ENCODE data around the gene UGT2B7. TPM values are rescaled to one million over a fixed set of nuclear protein-coding genes. Genes with fewer than 3 reads are reported as not detected.

The UGT2B7 gene
- total and polyA plus RNA-seq, 11 donors: not detected

DNA sequence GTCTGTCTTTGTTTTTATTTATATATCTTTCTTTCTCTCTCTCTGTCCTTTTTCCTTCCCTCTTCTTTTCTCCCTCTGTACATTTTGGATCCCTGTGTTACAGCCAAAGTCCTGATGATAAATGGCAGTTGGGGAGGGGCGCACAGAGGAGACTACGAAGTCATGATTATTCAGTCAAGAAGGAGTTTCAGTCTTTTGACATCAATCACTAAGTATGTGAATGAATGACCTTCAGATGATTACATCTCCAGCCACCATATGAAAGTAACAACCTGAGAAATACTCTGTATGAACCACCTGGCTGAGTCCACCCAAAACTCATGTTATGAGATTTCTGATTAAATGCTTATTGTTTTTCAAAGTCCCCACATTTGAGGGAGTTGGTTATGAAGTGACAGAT, 45.0 kb downstream of the UGT2B7 start:
- TF ChIP-seq, protein P1, sequence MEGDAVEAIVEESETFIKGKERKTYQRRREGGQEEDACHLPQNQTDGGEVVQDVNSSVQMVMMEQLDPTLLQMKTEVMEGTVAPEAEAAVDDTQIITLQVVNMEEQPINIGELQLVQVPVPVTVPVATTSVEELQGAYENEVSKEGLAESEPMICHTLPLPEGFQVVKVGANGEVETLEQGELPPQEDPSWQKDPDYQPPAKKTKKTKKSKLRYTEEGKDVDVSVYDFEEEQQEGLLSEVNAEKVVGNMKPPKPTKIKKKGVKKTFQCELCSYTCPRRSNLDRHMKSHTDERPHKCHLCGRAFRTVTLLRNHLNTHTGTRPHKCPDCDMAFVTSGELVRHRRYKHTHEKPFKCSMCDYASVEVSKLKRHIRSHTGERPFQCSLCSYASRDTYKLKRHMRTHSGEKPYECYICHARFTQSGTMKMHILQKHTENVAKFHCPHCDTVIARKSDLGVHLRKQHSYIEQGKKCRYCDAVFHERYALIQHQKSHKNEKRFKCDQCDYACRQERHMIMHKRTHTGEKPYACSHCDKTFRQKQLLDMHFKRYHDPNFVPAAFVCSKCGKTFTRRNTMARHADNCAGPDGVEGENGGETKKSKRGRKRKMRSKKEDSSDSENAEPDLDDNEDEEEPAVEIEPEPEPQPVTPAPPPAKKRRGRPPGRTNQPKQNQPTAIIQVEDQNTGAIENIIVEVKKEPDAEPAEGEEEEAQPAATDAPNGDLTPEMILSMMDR (IDR thresholded peaks at IDR 0.05): no peak
- no peak for TF ChIP-seq POLR2A (IDR thresholded peaks at IDR 0.05)
- H3K9me3 ChIP-seq: no peaks in the 10 kb centered on the region
- H3K27ac ChIP-seq: no peak overlapping the region
- H3K27me3 ChIP-seq: no peaks in the 10 kb centered on the region
- intact Hi-C loops (cut with DNase I): no loop called here
- ATAC-seq: no peak
- DNase-seq: no peak
- H3K4me1 ChIP-seq: no peaks in the 10 kb centered on the region
- H3K36me3 ChIP-seq: no peaks in the 10 kb centered on the region
- H3K4me3 ChIP-seq: no peak overlapping the region
- WGBS, 4 donors: 42 to 87% (median 62%) methylated on average over 2 of the region's 2 CpGs

DNA sequence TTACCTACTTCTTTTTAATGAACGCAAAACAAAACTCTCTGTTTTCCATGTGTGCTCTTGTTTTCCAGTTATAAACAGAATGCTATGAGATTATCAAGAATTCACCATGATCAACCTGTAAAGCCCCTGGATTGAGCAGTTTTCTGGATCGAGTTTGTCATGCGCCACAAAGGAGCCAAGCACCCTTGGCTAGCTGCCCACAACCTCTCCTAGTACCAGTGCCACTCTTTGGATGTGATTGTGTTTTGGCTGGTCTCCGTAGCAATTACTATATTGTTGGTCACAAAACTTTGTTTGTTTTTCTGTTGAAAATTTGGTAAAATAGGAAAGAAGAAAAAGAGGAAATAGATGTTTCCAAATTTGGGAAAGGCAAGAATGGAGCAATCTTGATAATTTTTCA, 51.1 kb downstream of the UGT2B7 start:
- Histone ChIP-seq H3K4me1 (no peaks in the 10 kb centered on the region), H3K27me3 (no peaks in the 10 kb centered on the region), H3K4me3 (no peak overlapping the region), H3K9me3 (no peaks in the 10 kb centered on the region), H3K27ac (no peak overlapping the region), H3K36me3 (no peaks in the 10 kb centered on the region)
- TF ChIP-seq, protein P1 (IDR thresholded peaks at IDR 0.05): no peak
- no peak for TF ChIP-seq POLR2A (IDR thresholded peaks at IDR 0.05)
- 73 to 87% (median 86%) methylated on average over 4 of the region's 4 CpGs for WGBS, 4 donors
- ATAC-seq (no peak), DNase-seq (no peak)
- intact Hi-C loops (cut with DNase I): no loop called here

DNA sequence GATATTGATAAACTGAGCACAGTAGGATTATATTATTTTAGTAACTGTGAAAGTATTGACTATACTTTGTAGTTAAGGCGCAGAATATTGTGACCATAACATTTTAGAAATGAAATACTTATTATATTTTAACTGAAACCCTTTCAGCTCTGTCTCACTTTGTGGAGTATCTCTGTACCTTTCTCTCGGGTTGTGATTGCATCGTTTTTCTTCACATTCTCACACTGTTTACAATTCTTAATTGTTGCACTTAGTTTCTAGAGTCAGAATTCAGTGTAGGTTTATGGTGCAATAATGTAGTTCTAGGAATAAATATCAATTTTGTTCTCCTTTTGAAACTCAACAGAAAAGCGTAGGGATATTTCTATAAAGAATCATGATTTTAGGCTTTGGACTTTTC, 57.7 kb downstream of the UGT2B7 start:
- no peak overlapping the region for H3K27ac ChIP-seq
- no peaks in the 10 kb centered on the region for H3K9me3 ChIP-seq
- ATAC-seq (no peak), DNase-seq (no peak)
- intact Hi-C loops (cut with DNase I): no loop called here
- no peaks in the 10 kb centered on the region for H3K4me1 ChIP-seq
- H3K27me3 ChIP-seq: no peaks in the 10 kb centered on the region
- H3K36me3 ChIP-seq: no peaks in the 10 kb centered on the region
- no peak for TF ChIP-seq POLR2A (IDR thresholded peaks at IDR 0.05)
- TF ChIP-seq, protein P1 (IDR thresholded peaks at IDR 0.05): no peak
- WGBS, 4 donors: 79 to 85% (median 84%) methylated on average over 4 of the region's 4 CpGs
- no peak overlapping the region for H3K4me3 ChIP-seq

DNA sequence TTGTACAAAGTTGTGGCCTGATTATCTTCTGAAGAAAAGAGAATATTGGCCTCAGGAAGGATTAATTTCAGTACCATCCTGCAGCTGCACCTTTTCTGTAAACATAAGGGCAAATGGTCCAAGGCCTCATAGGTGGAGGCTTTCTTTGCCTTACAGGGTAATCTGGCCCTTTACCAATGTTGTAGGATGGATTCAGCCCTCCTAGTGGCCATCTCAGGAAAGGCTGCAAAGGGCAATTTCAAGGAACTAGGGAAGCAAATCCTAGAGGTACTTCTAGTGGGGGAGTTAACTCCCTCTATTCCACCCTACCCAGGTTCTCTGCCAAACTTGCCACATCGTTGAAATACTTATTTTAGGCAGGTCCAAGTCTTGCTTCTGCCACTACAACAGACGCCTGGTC, 60.6 kb downstream of the UGT2B7 start:
- no peak overlapping the region for H3K4me3 ChIP-seq
- H3K9me3 ChIP-seq: no peaks in the 10 kb centered on the region
- intact Hi-C loops (cut with DNase I): no loop called here
- no peaks in the 10 kb centered on the region for H3K4me1 ChIP-seq
- 71 to 76% (median 74%) methylated on average over 2 of the region's 2 CpGs for WGBS, 4 donors
- no peak for DNase-seq
- no peak for TF ChIP-seq POLR2A (IDR thresholded peaks at IDR 0.05)
- TF ChIP-seq, protein P1 (IDR thresholded peaks at IDR 0.05): no peak
- H3K27me3 ChIP-seq: no peaks in the 10 kb centered on the region
- no peaks in the 10 kb centered on the region for H3K36me3 ChIP-seq
- H3K27ac ChIP-seq: no peak overlapping the region
- ATAC-seq: no peak

Other genes starting within 250 kb of the UGT2B7 start
- gene UGT2A3, start 144.7 kb upstream of the UGT2B7 start, total RNA-seq: not detected
- gene UGT2A3, start 144.7 kb upstream of the UGT2B7 start, polyA plus RNA-seq: not detected
- gene UGT2B11, start 118.3 kb downstream of the UGT2B7 start, total RNA-seq: not detected
- not detected for gene UGT2B11, start 118.3 kb downstream of the UGT2B7 start, polyA plus RNA-seq
- not detected for gene UGT2B28, start 184.0 kb downstream of the UGT2B7 start, total RNA-seq
- gene UGT2B28, start 184.0 kb downstream of the UGT2B7 start, polyA plus RNA-seq: not detected